Ureter (tissue), 1 donor: ENCODE measurements around the gene CACNB2. TPM values are rescaled to one million over a fixed set of nuclear protein-coding genes. Genes with fewer than 3 reads are reported as not detected.
"Not testable (repeated sequence)": the region's sequence is repeated elsewhere in the genome, so short reads cannot be mapped to it uniquely, and the experiment has no call there.

ENCODE experiments used
- DNase-seq: peaks from one replicate; pipeline ENCODE4 v3.0.0-alpha.2; 2020; ENCODE audit warnings: low spot score
- total RNA-seq: library from RNA; stranded (reverse); gene quantifications from one replicate; pipeline ENCODE4 v1.2.4, GENCODE V29; 2023
- donor health status: DM: yes; HTN: yes; CAD: no.

The CACNB2 gene
- total RNA-seq, 1 donor from 2014 or later: 14.3 TPM

DNA sequence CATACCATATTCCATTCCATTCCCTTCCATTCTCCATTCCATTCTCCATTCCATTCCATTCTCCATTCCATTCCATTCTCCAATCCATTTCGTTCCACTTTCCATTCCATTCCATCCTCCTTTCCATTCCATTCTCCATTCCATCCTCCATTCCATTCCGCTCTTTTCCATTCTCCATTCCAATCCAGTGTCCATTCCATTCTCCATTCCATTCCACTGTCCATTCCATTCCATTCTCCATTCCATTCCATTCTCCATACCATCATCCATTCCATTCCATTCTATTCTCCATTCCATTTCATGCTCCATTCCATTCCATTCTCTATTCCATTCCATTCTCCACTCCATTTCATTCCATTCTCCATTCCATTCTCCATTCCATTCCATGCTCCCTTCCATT is 430.2 kb downstream of the CACNB2 start:
- DNase-seq: not testable (repeated sequence)

DNA sequence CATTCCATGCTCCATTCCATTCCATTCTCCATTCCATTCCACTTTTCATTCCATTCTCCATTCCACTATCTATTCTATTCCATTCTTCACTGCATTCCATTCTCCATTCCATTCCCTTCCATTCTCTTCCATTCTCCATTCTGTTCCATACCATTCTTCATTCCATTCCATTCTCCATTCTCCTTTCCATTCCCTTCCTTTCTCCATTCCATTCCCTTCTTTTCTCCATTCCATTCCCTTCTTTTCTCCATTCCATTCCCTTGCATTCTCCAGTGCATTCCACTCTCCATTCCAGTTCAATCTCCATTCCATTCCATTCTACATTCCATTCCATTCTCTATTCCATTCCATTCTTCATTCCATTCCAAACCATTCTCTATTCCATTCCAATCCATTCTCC is 430.9 kb downstream of the CACNB2 start:
- no peak for DNase-seq

DNA sequence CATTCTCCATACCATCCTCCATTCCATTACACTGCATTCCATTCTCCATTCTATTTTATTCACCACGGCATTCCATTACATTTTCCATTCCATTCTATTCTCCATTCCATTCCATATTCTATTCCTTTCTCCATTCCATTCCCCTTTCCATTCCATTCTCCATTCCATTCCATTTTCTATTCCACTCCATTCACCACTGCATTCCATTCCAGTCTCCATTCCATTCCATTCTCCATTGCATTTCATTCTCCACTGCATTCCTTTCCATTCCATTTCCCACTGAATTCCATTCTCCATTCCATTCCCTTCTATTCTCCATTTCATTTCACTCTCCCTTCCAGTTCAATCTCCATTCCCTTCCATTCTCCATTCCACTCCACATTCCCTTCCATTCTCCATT is 431.6 kb downstream of the CACNB2 start:
- no peak for DNase-seq

DNA sequence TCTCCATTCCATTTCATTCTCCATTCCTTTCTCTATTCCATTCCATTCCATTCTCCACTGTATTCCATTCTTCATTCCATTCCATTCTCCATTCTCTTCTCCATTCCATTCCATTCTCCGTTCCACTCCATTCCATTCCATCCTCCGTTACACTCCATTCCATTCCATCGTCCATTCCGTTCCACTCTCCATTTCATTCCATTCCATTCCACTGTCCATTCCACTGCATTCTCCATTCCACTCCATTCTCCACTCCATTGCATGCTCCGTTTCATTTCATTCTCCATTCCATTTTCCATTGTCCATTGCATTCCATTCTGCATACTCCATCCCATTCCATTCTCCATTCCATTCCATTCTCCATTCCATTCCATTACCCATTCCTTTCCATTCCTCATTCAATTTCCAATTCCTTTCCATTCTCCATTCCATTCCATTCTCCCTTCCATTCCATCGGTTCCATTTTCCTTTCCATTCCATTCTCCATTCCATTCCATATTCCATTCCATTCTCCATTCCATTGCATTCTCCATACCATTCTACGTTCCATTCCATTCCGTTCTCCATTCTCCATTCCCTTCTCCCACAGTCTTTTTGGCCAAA is 432.8 kb downstream of the CACNB2 start:
- no peak for DNase-seq

DNA sequence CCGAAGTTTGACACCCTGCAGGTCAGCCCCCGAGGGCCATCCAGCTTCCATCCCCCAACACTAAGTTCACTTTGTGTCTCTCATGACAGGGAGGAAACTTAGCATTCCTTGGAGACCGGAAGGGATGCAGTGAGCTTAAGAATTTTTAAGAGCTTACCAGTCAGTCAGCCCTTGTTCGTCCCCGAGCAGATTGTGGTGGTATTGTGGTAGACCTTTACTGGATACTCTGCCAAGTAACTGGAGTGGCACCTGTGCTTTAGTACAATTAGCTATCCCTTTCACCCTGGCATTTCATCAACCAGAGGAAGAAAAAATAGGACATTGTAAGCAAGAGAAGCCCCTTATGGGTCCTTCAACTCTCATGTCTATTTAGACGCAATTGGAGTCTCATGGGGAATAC is 436.4 kb downstream of the CACNB2 start:
- no peak for DNase-seq

DNA sequence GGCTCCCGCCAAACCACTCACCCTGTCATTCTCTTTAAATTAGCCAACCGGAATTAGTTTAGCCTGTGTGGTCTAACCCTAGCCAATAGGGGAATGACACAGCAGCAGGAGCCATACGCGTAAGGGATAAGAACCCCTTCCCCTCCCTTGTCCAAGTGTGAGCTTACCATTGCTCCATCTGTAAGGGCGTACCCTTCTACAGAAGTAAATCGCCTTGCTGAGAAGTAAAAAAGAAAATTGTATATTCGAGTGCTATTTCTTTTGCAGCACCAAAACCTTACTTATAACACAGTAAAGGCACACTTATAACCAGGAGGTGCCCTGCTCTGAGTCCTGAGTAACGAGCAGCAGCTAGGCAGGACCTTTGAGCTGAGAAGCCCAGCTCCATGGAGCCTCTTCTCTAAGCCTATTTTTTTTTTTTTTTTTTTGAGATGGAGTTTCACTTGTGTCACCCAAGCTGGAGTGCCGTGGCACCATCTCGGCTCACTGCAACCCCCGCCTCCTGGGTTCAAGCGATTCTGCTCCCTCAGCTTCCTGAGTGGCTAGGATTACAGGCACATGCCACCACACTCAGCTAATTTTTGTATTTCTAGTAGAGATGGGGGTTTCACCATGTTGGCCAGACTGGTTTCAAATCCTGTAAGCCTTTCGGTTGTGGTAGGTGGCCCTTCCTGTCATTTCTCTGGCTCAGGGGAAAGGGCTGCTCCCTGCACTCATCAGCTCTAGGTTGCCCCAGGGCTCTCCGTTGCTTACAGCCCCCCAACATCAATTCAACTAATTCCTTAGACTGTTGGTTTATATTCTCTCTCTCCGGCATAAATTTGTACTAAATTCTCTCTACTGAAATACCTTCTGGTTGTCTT is 437.8 kb downstream of the CACNB2 start:
- no peak for DNase-seq

DNA sequence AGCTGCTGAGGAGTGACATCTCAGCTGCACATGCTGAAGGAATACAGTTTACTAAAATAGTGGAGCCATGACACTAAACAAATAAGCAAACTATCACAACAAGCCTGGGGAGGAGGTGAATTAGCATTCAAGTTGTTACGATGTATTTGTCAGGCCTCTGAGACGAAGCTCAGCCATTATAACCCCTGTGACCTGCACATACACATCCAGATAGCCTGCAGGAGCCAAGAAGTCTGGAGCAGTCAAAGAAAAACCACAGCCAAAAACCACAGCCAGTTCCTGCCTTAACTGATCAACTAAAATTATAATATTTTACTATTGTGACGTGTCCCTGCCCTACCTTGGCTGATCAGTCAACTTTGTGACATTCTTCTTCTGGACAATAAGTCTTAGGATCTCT is 442.6 kb downstream of the CACNB2 start:
- no peak for DNase-seq

DNA sequence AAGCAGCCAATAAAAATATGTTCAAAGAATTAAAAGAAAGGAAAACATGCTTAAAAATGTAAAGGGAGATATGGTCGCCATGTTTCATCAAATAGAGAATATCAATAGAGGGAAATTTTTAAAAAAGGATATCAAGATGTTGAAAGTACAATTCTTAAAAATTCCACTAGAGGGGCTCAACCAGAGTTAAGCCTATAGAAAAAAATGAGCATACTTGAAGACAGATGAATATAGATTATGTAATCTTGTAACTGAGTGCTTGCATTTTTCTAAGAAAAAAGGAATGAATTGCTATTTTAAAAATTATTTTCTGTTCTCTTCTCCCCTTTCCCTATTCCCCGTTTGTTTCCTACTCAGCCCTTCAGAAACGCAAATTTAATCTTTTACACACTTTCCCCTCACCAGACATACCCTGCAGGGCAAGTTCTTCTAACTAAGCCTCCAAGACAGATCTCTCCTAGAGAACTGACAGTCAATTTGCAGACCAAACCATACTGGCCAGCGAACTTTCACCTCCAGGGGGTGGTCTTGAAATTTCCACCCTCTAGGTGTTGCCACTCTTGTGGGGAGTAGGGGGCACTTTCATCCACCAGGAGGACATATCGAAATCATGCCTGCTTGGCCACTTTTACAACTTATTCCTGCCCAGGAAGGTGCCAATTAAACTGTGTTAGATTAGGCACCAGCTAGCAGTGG is 443.5 kb downstream of the CACNB2 start:
- DNase-seq: no peak

DNA sequence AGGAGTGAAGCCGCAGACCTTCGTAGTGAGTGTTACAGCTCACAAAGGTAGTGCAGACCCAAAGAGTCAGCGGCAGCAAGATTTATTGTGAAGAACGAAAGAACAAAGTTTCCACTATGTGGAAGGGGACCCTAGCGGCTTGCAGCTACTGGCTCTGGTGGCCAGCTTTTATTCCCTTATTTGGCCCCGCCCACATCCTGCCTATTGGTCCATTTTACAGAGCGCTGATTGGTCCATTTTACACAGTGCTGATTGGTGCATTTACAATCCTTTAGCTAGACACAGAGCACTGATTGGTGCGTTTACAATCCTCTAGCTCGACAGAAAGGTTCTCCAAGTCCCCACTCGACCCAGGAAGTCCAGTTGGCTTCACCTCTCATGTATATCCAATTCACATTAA is 446.4 kb downstream of the CACNB2 start:
- not testable (repeated sequence) for DNase-seq

DNA sequence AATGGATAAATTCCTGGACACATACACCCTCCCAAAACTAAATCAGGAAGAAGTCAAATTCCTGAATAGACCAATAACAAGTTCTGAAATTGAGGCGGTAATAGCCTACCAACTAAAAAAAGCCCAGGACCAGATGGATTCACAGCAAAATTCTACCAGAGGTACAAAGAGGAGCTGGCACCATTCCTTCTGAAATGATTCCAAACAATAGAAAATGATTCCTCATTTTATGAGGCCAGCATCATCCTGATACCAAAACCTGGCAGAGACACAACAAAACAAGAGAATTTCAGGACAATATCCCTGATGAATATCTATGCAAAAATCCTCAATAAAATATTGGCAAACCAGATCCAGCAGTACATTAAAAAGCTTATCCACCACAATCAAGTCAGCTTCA is 450.9 kb downstream of the CACNB2 start:
- not testable (repeated sequence) for DNase-seq

Other genes with a start within 250 kb of the CACNB2 start
- gene SLC39A12, start 188.5 kb upstream of the CACNB2 start, total RNA-seq: 0.13 TPM